ELF-1 (cell line): ENCODE results near the gene TMEM184B.
A peak's percentile ranks its signal among the peaks of the same experiment; 100 is the strongest.
"Not testable (repeated sequence)": the region's sequence is repeated elsewhere in the genome, so short reads cannot be mapped to it uniquely, and the experiment has no call there.

Experiments used
- DNase-seq: peaks from one replicate; pipeline ENCODE4 v3.0.0-alpha.2; 2016; ENCODE audit warnings: low read depth, low spot score

The TMEM184B gene

GRCh38 chr22:38181453-38182200, 91.2 kb downstream of the TMEM184B start, which contains the start of gene PLA2G6:
PLA2G6 (minus strand) TSS chr22:38181830; CDS start chr22:38169426, 12,404 bp downstream.
- DNase-seq, result peak; percentile 100

GRCh38 chr22:38180841-38181452, 91.9 kb downstream of the TMEM184B start:
- DNase-seq, result peak; percentile 81

DNA sequence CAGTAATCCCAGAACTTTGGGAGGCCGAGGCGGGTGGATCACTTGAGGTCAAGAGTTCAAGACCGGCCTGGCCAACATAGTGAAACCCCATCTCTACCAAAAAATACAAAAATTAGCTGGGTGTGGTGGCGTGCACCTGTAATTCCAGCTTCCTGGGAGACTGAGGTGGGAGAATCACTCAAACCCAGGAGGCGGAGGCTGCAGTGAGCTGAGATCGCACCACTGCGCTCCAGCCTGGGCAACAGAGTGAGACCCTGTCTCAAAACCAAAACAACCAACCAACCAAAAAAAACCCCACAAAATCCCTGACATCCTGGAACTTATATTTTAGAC, 94.2 kb downstream of the TMEM184B start:
- DNase-seq, result not testable (repeated sequence)

DNA sequence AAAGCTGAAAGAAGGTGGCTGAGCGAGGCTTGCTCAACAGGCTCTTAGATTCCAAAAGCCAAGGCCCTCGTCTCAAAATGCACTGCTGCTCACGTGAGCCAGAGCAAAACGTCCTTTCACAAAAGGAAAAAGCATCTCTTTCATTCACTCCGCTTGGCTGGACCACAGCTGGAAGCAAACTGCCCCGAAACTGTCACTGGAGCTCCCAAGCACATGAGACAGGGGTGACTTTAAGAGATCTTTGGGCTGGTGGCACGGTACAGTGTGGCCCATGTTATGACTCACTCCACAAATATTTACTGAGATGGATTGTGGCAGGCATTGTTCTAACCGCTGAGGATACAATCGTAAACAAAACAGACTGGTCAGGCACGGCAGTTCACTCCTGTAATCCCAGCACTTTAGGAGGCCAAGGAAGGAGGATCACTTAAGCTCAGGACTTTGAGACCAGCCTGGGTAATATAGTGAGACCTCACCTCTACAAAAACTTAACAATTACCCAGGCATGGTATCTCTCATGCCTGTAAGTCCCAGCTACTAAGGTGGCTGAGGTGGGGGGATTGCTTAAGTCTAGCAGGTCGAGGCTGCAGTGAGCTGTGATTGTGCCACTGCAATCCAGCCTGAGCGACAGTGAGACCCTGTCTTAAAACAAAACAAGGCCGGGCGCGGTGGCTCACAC, 94.7 kb downstream of the TMEM184B start:
- peak; percentile 90 for DNase-seq

DNA sequence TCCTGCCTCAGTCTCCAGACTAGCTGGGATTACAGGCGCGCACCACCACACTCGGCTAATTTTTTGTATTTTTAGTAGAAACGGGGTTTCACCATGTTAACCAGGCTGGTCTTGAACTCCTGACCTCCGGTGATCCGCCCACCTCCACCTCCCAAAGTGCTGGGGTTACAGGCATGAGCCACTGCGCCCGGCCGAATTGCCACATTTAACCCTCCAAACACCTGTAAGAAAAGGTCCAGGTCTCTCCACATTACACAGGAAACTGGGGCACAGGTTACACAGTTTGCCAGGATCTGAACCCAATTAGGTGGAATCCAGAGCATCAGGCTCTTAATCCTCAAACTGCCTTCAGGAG, 95.3 kb downstream of the TMEM184B start:
- DNase-seq, result not testable (repeated sequence)

- no peak for DNase-seq
Measured at GRCh38 chr22:38177044-38177443, 95.8 kb downstream of the TMEM184B start.

DNA sequence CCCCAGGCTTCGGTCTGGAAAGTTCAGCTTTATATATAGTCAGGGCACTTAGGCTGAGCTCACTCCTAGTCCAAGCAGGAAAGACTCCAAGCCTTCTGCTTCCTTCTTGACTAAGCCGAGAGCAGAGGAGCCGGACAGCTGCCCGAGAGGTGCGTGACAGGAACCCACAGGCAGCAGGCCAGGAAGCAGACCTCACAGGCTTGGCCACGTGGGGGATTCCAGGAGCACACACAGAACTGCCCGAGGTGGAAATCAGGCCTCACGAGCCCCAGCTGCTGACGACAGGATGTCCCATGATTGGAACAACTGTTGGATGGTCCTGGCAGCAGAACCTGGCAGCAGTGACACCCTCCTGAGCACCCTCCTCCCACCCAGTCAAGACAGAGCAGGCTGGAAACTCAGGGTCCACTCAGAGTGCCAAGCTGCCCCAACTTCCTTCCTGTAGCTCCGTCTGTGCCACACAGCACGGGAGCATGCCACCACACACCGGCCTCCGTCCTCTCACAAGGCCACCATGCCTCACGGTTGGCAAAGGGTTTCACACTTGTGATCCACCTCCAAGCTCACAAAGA, 96.6 kb downstream of the TMEM184B start:
- no peak for DNase-seq

DNA sequence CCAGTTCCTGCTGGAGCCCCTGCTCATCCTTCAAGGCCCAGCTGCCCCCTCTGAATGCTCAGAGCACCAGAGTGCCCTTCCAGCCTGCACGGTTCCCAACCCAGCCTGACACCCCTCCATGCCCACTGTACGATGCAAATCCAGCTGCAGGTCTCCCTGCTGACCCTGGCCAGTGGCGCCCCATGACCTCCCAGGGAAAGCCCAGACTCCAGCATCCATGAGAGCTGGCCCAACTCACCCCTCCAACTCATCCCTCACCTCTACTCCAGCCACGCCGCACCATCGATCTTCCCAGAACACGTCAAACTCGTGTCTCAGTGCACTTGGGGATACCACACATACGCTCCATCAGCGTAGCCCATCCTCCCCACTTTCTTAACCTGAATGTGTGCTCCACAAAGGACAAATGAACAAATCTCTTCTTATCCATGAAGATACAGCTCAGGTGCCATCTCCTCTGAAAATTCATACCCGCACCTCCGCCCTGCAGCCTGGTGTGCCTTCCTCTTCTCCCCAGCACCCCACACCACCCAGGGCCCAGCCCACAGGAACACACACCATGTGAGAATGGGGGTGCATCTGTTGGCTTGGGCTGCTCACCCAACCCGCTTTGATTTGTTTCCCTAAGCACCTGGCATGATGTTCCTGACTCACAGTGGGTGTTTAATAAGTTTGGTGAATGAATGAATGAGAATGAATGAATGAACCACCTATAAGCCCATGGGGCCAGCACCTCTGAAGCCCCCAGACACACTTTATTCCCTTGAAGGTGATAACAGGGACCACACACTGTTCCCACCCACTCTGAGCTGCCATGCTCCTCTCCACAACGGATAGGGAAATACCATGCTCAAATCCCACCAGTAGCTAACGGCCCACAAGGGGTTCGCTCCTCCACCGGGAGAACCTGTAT, 97.3 kb downstream of the TMEM184B start:
- no peak for DNase-seq

DNA sequence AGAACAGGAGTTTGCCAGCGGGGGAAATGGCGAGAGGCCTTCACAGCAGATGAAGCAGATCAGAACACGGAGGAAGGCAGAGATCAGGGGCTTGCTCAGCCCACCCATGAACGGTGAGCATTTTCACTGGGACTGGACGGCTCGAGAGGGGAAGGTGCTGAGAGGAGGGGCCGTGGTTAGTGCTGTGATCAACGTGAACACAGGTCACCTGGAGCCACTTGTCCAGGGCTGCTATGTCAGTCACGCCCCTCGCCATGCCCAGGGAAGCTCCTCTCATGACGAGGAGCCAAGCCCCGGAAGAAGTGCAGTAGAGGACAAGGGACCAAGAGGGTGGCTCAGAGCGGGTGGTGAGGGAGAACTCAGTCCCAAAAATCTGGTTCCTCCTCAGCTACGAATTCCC, 98.2 kb downstream of the TMEM184B start:
- no peak for DNase-seq

DNA sequence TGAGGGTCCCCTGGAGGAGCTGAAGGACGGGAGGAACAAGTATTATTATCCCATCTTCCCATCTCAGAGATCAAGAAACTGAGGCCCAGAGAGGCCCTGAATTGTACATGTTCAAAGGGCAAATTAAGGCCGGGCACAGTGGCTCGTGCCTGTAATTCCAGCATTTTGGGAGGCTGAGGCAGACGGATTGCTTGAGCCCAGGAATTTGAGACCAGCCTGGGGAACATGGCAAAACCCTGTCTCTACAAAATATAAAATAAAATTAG, 99.2 kb downstream of the TMEM184B start:
- no peak for DNase-seq

- DNase-seq, result no peak
Measured at GRCh38 chr22:38172832-38173640, 99.8 kb downstream of the TMEM184B start.

DNA sequence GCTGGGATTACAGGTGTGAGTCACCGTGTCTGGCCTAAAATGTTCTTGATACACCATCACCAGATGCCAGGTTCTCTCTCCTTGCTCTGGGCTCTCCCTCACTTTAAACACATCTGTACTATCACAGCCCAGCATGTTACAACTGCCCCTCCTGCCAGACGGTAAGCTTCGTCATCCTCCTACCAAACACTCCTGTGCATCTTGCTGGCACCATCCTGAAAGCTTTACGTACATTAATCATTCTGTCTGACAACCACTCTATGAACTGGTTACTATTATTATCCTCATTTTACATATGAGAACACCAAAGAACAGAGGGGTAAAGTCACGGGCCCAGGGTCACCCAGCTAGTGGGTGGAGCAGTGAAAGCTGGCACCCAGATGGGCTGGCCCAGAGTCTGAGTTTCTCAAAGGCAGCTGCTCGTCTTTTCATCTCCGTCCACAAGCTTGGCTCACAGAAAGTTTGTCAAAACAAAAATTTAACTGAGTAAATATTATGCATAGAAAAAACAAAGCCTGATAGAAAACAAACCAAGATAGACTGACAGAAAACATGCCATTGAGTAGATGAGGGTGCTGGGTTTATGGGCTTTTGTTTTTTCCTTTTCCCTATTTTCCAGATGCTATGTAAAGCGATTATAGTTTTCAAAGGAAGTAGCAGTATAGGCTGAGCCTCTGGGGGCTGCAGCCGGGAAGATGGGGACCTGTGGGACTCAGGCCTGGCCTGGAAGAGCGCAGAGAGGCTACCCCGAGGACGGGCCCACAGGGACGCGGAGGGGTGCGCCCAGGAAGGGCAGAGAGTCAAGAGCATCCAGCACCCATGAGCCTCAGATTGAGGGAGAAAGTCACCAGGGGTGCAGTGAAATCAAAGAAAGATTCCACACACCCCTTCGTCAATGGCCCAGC, 100.6 kb downstream of the TMEM184B start:
- no peak for DNase-seq

- DNase-seq, result no peak
Measured at GRCh38 chr22:38170469-38170868, 102.3 kb downstream of the TMEM184B start.
